Endothelial cell of umbilical vein (primary cell): Measurements from ENCODE around the gene ARHGEF28. TPM values are rescaled to one million over a fixed set of nuclear protein-coding genes. Genes with fewer than 3 reads are reported as not detected.

Experiments
- BruUV-seq: library from RNA; stranded (reverse); fragments of 400-500 nt; replicated peaks from 2 replicates; lab custom pipeline; 2021; lab: Mats Ljungman, UMichigan
- CTCF ChIA-PET: fragments of 300-600, 350-600 bp; sonication (Branson Sonifier 250); formaldehyde crosslinking; loops from one replicate; lab custom pipeline; 2021; ENCODE audit warnings: antibody characterized with exemption, inconsistent platforms; lab: Charles Lee
- POLR2A ChIA-PET: fragments of 300-600, 350-600 bp; sonication (Branson Sonifier 250); formaldehyde crosslinking; loops from one replicate; lab custom pipeline; 2021; ENCODE audit warnings: antibody characterized with exemption, inconsistent platforms; lab: Charles Lee
- DNase-seq: peaks from one replicate; pipeline ENCODE4 v3.0.0-alpha.2; 2011; ENCODE audit warnings: low read depth, low spot score
- FAIRE-seq: peaks from 2 replicates; lab custom pipeline; 2011; peaks lifted over from hg19 to GRCh38; lab: Jason Lieb, UNC
- H2AFZ ChIP-seq: 2 replicates; pipeline ENCODE4 v1.6.0; 2012; ENCODE audit warnings: low read depth, low read length, control low read depth, inconsistent platforms
- H3K27ac ChIP-seq: 2 replicates; pipeline ENCODE4 v1.5.1; 2011; ENCODE audit warnings: low read depth, mild to moderate bottlenecking, control low read depth, low read length, moderate library complexity; ENCODE audit not compliant: insufficient read depth
- H3K27me3 ChIP-seq, 2 experiments: 2 replicates each; pipeline versions ENCODE4 v1.6.0 to v1.6.1; 2011; ENCODE audit warnings: low read length in 2 of 2, mixed read lengths in 1 of 2; ENCODE audit not compliant: control insufficient read depth in 2 of 2, insufficient read depth in 2 of 2
- H3K36me3 ChIP-seq, 2 experiments: 2 replicates in 1 of 2; 3 replicates in 1 of 2; pipeline ENCODE4 v1.5.1; 2011; ENCODE audit warnings: low read length in 2 of 2, mild to moderate bottlenecking in 1 of 2, moderate library complexity in 1 of 2; ENCODE audit not compliant: control insufficient read depth in 2 of 2, insufficient read depth in 2 of 2; ENCODE audit errors: extremely low read depth in 1 of 2
- H3K4me1 ChIP-seq: 3 replicates; pipeline ENCODE4 v1.5.1; 2011; ENCODE audit warnings: mild to moderate bottlenecking, low read length; ENCODE audit not compliant: control insufficient read depth, insufficient read depth; ENCODE audit errors: extremely low read depth
- H3K4me2 ChIP-seq: 2 replicates; pipeline ENCODE4 v1.6.1; 2011; ENCODE audit warnings: low read length, control low read depth, mixed read lengths; ENCODE audit not compliant: insufficient read depth
- H3K4me3 ChIP-seq, 3 experiments: fragments of 200-600 bp in 1 of 3; sonication (generic), shearing (Covaris generic) in 1 of 3; replicated peaks in 1 of 3; 2 replicates each; pipeline ENCODE4 v1.5.1; 2011 to 2016; ENCODE audit warnings: control low read depth in 3 of 3, low read length in 3 of 3, mild to moderate bottlenecking in 2 of 3, inconsistent platforms in 1 of 3, low read depth in 1 of 3, moderate library complexity in 1 of 3; ENCODE audit not compliant: insufficient read depth in 1 of 3
- H3K79me2 ChIP-seq: 2 replicates; pipeline ENCODE4 v1.6.0; 2012; ENCODE audit warnings: low read length, inconsistent platforms; ENCODE audit not compliant: control insufficient read depth, insufficient read depth
- H3K9ac ChIP-seq: replicated peaks from 2 replicates; pipeline ENCODE3; 2011; ENCODE audit warnings: low read length, control low read depth; ENCODE audit not compliant: insufficient read depth; ENCODE audit errors: extremely low read depth
- H3K9me1 ChIP-seq: replicated peaks from 3 replicates; pipeline ENCODE4 v1.6.0; 2011; ENCODE audit warnings: mild to moderate bottlenecking, low read length; ENCODE audit not compliant: control insufficient read depth, insufficient read depth; ENCODE audit errors: extremely low read depth
- H3K9me3 ChIP-seq: replicated peaks from 2 replicates; pipeline ENCODE4 v1.5.1; 2012; ENCODE audit warnings: low read length, inconsistent platforms; ENCODE audit not compliant: control insufficient read depth, insufficient read depth
- H4K20me1 ChIP-seq: replicated peaks from 2 replicates; pipeline ENCODE3; 2011; ENCODE audit warnings: mild to moderate bottlenecking, low read length; ENCODE audit not compliant: control insufficient read depth, insufficient read depth; ENCODE audit errors: extremely low read depth
- CTCF ChIP-seq, 2 donors: IDR thresholded peaks; 1 replicate in 1 of 2; 2 replicates in 1 of 2; pipeline ENCODE4 v1.5.1; 2011; ENCODE audit warnings: low read length in 2 of 2, mild to moderate bottlenecking in 2 of 2, moderate library complexity in 2 of 2, control low read depth in 1 of 2, inconsistent platforms in 1 of 2, low read depth in 1 of 2; ENCODE audit not compliant: insufficient read depth in 1 of 2; ENCODE audit errors: extremely low read depth in 1 of 2
- EZH2 ChIP-seq: IDR thresholded peaks from 2 replicates; pipeline ENCODE4 v1.6.1; 2012; ENCODE audit warnings: borderline replicate concordance, low read depth, mild to moderate bottlenecking, moderate library complexity, low read length, inconsistent platforms; ENCODE audit not compliant: severe bottlenecking
- FOS ChIP-seq: IDR thresholded peaks from 2 replicates; pipeline ENCODE4 v1.6.1; 2011; ENCODE audit warnings: mild to moderate bottlenecking, low read length, moderate library complexity, borderline replicate concordance; ENCODE audit not compliant: insufficient read depth
- GATA2 ChIP-seq: IDR thresholded peaks from 2 replicates; pipeline ENCODE4 v1.7.0; 2011; ENCODE audit warnings: low read depth, mild to moderate bottlenecking, moderate library complexity, mixed read lengths, low read length; ENCODE audit not compliant: insufficient read length, insufficient read depth
- JUN ChIP-seq: IDR thresholded peaks from 2 replicates; pipeline ENCODE4 v1.6.1; 2011; ENCODE audit warnings: borderline replicate concordance, low read depth; ENCODE audit not compliant: insufficient read length, insufficient read depth
- MAX ChIP-seq: IDR thresholded peaks from 2 replicates; pipeline ENCODE4 v1.6.1; 2011; ENCODE audit not compliant: insufficient read depth, insufficient read length
- MYC ChIP-seq: IDR thresholded peaks from one replicate; pipeline ENCODE4 v1.6.1; 2011; ENCODE audit warnings: mild to moderate bottlenecking, low read depth, low read length
- POLR2A ChIP-seq: IDR thresholded peaks from 2 replicates; pipeline ENCODE4 v1.6.1; 2012; ENCODE audit warnings: low read depth, mild to moderate bottlenecking, control low read depth, low read length
- POLR2AphosphoS5 ChIP-seq: IDR thresholded peaks from 2 replicates; pipeline ENCODE4 v1.6.1; 2012; ENCODE audit warnings: low read depth, mild to moderate bottlenecking, control low read depth, low read length, moderate library complexity; ENCODE audit not compliant: insufficient read depth
- dilution Hi-C: fragments of 300-500 bp; cut with MboI; formaldehyde crosslinking; loops from one replicate; pipeline ENCODE4 v1.15.0; 2019; ENCODE audit warnings: low sequenced_read_pairs; ENCODE audit not compliant: extremely low pct_ligation_motif_present
- intact Hi-C: fragments of 100-400 bp; cut with micrococcal nuclease; formaldehyde crosslinking; loops from one replicate; pipeline ENCODE4 v1.10.0; 2022
- polyA plus RNA-seq, 4 experiments: library from polyadenylated mRNA; depleted of rRNA in 3 of 4; stranded (reverse) in 3 of 4; unstranded in 1 of 4; fragments of >200 nt; gene quantifications; 2 replicates each; pipeline versions ENCODE4 v1.2.1 to v1.2.3, GENCODE V29; 2011 to 2012; ENCODE audit warnings: missing spikeins in 1 of 4
- total RNA-seq: library from RNA; stranded (reverse); gene quantifications from 2 replicates; pipeline ENCODE4 v1.2.3, GENCODE V29; 2021

ARHGEF28 gene
- total and polyA plus RNA-seq, 2 donors (not counting 3 experiments of a cell fraction or from before 2014, with no cell fraction given): 29.5 to 108 TPM

GRCh38 chr5:73907164-73907563, 281.2 kb downstream of the ARHGEF28 start:
- no peaks in the 10 kb centered on the region for H3K9me1 ChIP-seq
- no TSS peak for BruUV-seq
- no peaks in the 10 kb centered on the region for H4K20me1 ChIP-seq
- H3K4me3 ChIP-seq: no peak overlapping the region
- no peak overlapping the region for H3K27ac ChIP-seq
- no peak overlapping the region for H3K9ac ChIP-seq
- DNase-seq (no peak), FAIRE-seq (no peak)
- POLR2A ChIA-PET: interaction anchor here (1.6 kb wide), 1 partner anchor 733 kb away, joined by 5 read pairs; the partner anchor contains the start of gene ENC1
- H3K4me1 ChIP-seq: no peaks in the 10 kb centered on the region
- intact Hi-C loops (no loop called here), dilution Hi-C loops (no loop called here)
- H3K79me2 ChIP-seq: no peaks in the 10 kb centered on the region
- no peak for TF ChIP-seq GATA2
- TF ChIP-seq CTCF (IDR thresholded peaks at IDR 0.05; ENCODE audit: extremely low read depth in 1 of 2, insufficient read depth in 1 of 2, low read depth in 1 of 2, low read length in 2 of 2): no peak
- no peak for TF ChIP-seq EZH2
- no peak for TF ChIP-seq FOS
- TF ChIP-seq JUN: no peak
- no peak for TF ChIP-seq POLR2A
- no peak for TF ChIP-seq MYC
- no peak for TF ChIP-seq POLR2AphosphoS5
- no peak for TF ChIP-seq MAX
- CTCF ChIA-PET: interaction anchor here (3.1 to 3.4 kb wide), 2 partner anchors 735 to 742 kb away, joined by 14 to 15 read pairs; partner anchors contain the start of gene ENC1
- H3K36me3 ChIP-seq: peaks cover 32 to 35% of the 10 kb centered on the region in 2 experiments
- H3K27me3 ChIP-seq: no peaks in the 10 kb centered on the region
- H2AFZ ChIP-seq: no peak overlapping the region
- no peaks in the 10 kb centered on the region for H3K9me3 ChIP-seq
- H3K4me2 ChIP-seq: no peak overlapping the region
